IPS-11a (cell line): Measurements from ENCODE around the gene SEMA4D.

Source experiments
- H3K4me3 ChIP-seq: one replicate; pipeline ENCODE4 v1.5.1; 2013; ENCODE audit warnings: low read depth, low read length, control low read depth

SEMA4D gene

DNA sequence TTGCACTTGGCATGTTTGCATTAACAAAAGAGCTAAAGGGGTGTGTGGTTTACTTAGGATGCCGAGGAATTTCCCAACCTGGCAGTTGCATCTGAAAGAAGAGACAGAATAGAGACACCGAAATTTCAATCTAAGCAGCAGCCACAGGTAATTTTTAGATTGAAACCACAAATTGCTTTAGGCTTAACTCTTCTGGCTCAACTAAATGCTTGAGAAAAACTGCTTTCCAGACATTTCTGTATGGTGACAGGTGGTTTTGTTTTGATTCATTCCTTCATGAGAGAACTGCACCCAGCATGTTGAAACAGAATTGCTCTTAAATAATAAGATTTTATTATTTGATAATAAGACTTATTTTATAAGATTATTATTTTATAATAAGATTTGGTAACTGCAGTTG is 158.1 kb downstream of the SEMA4D start:
- no peak overlapping the region for H3K4me3 ChIP-seq

DNA sequence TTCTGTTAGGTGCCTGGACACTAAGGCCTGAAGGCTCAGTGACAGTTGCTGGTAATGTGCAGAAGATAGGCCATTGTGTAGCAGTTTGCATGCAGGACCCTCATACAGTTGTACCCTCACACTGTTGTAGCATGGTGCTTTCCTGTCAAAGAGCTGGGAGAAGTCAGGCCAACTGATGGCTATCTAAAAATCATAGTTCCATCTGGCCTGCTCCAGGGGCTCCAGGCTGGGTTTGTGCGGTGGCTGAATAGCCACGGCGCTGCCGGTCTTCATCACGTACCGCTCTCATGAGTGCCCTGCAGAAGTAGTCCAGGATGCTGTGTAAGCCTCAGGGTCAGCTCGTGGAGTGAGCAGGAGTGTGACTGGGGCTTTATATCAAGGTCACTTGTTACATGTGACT is 167.4 kb downstream of the SEMA4D start:
- H3K4me3 ChIP-seq = no peak overlapping the region

DNA sequence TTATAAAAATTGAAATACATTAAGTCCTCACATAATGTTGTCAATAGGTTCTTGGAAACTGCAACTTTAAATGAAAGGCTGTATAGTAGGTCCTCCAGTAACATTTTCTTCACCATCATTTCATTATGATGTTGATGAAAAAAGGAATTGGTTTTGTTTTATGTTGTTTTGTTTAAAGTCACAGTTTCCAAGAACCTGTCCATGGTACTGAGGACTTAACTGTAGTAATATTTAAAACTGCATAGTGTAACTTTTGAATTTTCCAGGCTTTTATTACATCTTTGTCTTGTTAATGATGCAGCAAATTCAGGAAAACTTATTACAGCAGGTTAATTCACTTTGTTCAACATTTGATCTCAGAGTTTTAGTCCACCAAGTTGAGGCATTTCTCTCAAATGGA is 168.0 kb downstream of the SEMA4D start:
- no peak overlapping the region for H3K4me3 ChIP-seq

DNA sequence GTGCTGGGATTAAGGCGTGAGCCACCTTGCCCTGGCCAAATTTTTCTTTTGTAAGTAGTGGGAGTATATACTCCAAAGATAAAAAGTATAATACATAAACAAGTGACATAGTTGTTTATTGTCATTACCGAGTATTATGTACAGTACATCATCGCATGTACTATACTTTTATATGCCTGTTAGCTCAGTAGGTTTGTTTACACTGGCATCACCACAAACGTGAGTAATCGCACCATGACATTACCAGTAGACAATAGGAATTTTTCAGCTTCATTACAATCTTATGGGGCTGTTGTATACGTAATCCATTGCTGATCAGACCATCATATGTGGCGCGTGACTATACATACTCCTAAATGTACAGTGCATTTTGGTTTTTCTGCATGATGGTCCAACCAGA is 169.8 kb downstream of the SEMA4D start:
- no peak overlapping the region for H3K4me3 ChIP-seq

DNA sequence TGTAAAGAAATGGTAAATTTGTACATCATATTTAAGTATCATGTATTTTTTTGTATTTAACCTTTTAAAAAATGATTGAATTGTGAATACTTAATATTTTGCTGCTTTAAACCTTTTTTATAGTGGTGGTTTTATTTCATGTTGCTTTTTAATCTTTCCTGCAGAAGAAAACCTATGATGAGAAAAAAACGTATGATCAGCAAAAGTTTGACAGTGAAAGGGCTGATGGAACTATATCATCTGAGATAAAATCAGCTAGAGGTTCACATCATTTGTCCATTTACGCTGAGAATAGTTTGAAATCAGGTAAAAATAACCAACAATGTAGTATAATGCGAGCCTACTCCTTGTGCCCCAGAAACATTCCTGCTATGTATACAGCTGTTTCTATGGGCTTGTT is 172.2 kb downstream of the SEMA4D start:
- H3K4me3 ChIP-seq = no peak overlapping the region

DNA sequence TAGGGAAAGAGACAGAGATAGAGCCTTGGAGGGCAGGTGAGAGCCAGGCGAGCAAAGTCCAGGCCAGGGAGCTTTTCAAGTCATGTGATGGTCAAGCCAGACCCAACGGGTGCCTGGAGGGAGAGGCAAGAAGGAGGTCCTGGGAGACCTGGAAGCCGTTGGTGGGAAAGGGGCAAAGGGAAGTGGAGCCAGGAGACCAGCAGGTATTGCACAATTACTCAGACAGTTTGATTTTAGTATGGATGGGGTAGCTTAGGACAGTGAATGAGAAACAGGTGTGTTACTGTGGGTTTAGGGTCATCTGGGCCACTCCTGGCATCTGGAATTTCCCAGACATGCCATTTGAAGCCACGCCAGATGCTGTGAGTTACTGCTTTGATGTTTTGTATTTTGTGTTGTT is 174.5 kb downstream of the SEMA4D start:
- H3K4me3 ChIP-seq = no peak overlapping the region

DNA sequence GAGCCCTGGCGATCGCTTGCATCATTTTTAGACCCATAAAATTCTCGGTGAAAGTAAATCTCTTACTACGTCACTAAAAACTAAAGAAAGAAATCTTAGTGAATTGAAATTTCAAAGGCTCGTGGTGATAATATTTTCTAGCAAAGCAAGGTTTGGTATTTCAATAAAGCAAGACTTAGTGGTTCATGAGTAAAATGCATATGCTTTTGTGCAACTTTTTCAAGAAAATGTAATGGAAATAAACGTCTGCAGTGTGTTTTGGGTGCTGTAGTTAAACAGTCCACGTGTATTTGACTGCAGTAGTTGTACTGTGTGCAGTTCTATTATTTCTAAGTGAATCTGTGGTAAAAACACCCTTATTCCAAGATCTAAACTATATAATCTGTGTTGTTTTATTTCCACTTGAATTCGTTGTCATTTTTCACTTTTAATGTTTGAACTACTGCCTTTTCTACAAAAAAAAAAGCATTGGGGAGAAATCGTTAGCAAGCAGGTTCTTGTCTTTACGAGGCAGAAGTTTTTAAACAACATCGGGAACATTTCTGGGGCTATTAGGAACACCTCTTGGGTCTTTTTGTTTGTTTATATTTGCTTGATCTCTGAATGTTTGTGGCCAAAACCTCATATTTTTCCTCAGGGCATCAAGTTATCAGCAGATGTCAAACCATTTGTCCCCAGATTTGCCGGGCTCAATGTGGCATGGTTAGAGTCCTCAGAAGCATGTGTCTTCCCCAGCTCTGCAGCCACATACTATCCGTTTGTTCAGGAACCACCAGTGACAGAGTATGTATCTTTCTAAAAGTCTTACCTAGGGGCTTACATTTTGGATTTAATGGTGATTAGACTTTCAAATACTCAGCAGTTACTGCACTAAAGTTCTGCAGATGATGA is 178.7 kb downstream of the SEMA4D start:
- peak overlapping the region; percentile 55 for H3K4me3 ChIP-seq

DNA sequence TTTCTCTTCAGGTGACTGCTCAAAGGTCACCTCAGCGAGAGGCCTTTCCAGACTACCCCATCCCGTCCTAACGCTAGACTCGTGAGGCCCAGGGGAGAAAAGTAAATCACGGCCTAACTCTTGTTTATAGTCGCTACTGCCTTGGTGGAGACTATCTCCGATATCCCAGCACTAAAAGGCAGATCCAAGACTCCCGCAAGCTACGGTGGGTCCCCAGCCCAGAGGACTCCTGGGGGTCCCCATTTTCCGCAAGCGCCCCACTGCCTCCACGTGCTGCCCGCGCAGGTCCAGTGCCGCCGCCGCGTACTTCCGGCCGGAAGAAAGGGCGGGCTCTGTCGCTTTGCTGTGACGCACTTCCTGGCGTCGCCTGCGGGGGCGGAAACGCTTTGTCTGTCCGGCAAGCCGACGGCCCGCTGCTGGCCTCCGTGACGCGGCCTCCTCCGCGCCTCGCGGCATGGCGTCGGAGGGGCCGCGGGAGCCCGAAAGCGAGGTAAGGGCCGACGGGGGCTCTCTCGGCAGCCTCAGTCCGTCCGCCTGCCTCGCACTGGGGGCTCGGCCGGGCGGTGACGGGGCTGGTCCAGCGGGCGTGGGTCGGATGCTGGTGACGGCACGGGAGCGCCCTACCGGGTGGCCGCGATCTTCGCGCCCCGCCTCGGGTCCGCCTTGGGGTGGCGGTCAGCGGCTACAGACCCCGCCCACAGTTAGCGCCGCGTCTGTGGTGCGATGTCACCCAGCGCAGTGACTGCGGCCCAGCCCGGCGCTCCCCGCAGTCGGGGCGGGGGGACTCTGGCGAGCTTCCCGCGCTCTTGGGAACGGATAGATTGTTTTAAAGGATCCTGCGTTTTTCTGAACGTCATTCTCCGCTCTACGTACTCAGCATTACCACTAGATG is 179.5 kb downstream of the SEMA4D start, which contains the start of gene SECISBP2:
TSS of gene SECISBP2 (plus strand) at position 378 of the 892 bp plus-strand sequence. CDS start at position 455, 77 bp downstream.
- H3K4me3 ChIP-seq = peak within 1 kb of the TSS; percentile 55

DNA sequence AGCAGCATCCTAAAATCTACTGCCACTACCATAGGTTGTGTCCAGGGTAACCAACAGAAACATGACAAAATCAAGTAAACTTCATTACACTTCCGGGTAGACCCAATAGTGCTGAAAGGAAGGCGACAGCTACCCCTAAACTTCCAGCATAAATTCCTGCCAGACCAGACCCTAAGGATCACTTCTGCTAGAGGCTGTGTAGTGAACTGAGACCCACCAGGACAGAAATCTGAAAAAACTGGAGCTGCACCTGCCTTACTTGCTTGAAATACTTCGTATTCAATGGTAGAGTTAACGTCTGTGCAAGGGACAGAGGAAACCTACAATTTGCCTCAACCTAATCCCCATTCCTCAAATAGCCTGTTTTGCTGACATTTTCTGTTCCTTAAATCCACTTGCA is 180.6 kb downstream of the SEMA4D start:
- peak overlapping the region; percentile 55 for H3K4me3 ChIP-seq

DNA sequence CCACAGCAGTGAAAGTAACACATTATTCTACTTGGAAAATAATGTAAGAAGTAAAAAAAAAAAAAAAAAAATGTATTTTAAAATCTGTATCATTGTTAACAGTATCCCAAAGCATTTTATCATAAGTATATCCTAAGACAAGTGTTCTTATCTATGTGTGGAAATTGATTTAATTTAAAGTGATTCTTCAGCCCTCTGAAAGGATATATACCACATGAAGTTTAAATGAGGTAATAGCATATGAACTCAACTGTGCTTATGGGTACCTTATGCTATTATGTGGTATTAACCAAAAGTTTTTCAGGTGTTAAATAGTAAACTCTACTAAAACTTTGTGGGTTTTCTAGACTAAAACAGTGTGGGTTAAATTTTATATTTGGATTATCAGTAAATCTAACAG is 182.4 kb downstream of the SEMA4D start:
- H3K4me3 ChIP-seq = no peak overlapping the region

DNA sequence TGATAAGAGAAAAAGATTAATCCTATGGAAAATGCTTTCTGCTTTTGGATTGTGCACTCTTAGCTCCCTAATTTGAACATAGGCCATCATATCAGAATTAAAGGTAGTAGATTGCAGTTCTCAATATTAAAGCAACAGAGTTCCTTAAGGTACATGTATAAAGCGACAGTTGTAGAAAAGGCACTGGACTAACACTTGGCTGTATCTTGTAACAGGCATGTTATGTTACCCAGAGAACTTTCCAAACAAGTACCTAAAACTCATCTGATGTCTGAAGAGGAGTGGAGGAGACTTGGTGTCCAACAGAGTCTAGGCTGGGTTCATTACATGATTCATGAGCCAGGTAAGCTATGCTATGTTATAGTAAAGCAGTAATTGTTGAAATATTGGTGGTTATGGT is 183.0 kb downstream of the SEMA4D start:
- H3K4me3 ChIP-seq = no peak overlapping the region

DNA sequence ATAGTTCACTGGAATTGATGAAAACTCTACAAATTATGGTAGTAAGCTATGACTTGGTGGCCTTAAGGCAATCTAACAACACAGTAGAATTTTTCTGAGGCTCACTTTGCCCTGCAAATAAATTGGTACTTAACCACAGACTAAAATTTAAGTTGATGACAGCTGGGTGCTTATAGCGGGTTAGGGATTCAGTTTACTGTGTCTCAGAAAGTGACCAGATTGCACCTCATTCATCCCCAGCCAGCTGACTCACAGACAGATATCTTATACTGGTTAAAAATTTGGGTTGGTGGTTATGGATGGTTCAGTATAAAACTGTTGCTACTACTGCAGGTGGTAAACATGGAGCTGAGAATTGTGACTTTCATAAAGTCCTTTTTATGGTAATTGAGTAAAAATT is 184.1 kb downstream of the SEMA4D start:
- H3K4me3 ChIP-seq = no peak overlapping the region

DNA sequence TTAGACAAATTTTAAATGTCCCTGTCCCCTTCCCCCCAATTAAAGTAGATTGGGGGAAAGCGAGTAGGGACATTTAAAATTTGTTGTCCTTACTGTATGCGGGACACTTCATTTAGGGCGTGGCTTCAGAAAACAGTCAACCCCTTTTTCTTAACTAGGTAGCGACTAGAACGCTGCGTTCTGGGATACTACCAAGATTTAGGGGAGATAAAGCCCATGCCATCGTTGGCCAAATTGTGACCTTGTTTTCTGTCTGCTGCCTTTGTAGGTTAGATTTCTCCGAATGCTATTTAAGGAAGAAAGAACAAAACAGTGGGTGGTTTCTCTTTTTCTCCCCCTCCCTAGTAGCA is 185.7 kb downstream of the SEMA4D start:
- peak overlapping the region; percentile 74 for H3K4me3 ChIP-seq

DNA sequence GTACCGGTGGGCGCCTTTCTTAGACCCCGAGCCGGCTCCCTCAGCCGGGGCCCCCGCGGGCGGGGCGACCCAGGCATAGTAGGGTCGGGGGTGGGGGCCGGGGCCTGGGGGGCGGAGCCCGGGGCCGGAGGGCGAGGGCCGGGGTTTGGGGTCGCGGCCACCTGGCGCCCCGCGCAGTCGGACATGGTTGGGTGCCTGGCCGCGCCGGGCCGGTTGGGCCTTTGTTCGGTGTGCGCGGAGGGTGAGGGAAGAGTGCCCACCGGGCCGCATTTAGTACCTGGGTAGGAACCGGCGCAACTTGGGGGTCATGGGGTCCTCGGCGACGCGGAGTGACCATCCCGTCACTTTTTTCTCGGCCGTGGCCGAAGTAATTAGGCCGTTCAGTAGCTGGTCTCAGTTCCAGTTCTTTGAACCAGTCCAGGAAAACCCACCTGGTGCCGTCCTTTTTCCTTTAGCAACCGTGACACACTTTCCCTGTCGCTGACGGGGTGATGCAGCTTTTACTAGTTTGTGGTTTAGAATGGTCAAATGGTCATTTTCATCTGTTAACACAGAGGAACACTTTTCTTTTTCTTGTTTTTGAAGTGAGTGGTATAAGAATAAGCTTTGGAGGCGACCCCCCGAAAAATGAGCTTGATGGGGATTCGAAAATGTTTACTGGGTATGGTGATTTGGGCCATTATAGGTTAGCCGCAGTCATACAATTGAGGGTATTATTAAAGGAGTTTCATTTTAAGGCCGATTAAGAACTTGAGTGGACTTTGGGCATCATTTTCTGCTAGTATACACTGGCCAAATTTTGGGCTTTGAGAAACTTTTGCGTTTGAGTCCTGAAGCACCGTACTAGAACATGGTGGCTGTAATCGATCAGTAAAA is 186.3 kb downstream of the SEMA4D start:
- peak overlapping the region; percentile 74 for H3K4me3 ChIP-seq
